T-helper 2 cell treated with Interferon-gamma antibody and Interleukin-4, amounts not matched to agents 5 μg/mL and 100 μg/mL, for 36 hours (primary cell): Measurements from ENCODE around the gene CNPY3.

ENCODE experiments used
- DNase-seq: peaks from one replicate; pipeline ENCODE4 v3.0.0; 2021; ENCODE audit warnings: low spot score
- H3K27ac Mint-ChIP-seq: one replicate; pipeline ENCODE4 v1.8.0; 2021; ENCODE audit warnings: mild to moderate bottlenecking, mixed read lengths
- H3K27me3 Mint-ChIP-seq: one replicate; pipeline ENCODE4 v1.8.0; 2021; ENCODE audit warnings: low read depth, mixed read lengths
- H3K36me3 Mint-ChIP-seq: one replicate; pipeline ENCODE4 v1.8.0; 2021; ENCODE audit warnings: low read depth, mixed read lengths
- H3K4me1 Mint-ChIP-seq: one replicate; pipeline ENCODE4 v1.8.0; 2021; ENCODE audit warnings: low read depth, mixed read lengths
- H3K4me3 Mint-ChIP-seq: one replicate; pipeline ENCODE4 v1.8.0; 2022; ENCODE audit warnings: mild to moderate bottlenecking, moderate library complexity, mixed read lengths
- H3K9me3 Mint-ChIP-seq: one replicate; pipeline ENCODE4 v1.8.0; 2021; ENCODE audit warnings: mixed read lengths

CNPY3 gene

DNA sequence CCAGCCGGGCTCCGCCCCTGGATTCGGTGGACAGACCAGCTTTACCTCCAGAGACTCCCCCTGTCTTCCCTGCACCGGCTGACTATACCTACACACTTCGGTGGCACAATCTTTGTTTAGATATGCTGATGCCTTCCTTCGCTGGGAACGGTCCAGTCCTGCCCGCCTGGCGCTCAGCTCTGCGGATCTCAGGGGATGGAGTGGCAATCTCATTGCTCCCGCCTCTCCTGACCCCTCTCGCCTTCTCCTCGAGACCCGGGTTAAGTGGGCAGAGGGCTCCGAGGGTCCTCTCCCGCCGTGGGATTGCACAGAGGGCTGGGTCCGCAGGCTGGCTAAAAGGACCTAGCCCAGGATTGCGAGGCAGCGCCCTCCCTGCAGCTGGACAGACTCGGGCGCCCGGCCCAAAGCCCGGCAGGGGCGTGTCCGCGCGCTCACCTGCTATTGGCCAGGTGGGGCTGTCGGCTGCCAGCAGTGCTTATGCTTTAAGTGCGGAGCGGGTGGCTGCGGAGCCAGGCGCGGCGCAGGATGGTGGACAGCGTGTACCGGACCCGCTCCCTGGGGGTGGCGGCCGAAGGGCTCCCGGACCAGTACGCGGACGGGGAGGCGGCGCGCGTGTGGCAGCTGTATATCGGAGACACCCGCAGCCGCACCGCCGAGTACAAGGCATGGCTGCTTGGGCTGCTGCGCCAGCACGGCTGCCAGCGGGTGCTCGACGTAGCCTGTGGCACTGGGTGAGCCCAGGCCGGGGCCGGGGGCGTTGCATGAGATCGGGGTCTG, 31.2 kb downstream of the CNPY3 start, which contains the start of gene GNMT:
Gene GNMT, plus strand, starts transcription at position 512 of the 777 bp plus-strand sequence. Its CDS starts 14 bp downstream, at position 526.
- peaks cover 14% of the 10 kb centered on the region for H3K36me3 Mint-ChIP-seq
- H3K9me3 Mint-ChIP-seq = no peaks in the 10 kb centered on the region
- peak; percentile 11 for DNase-seq
- H3K4me1 Mint-ChIP-seq = peaks cover 10% of the 10 kb centered on the region
- peak within 1 kb of the TSS; percentile 71 for H3K4me3 Mint-ChIP-seq
- no peak within 1 kb of the TSS for H3K27ac Mint-ChIP-seq
- H3K27me3 Mint-ChIP-seq = peaks cover 11% of the 10 kb centered on the region

DNA sequence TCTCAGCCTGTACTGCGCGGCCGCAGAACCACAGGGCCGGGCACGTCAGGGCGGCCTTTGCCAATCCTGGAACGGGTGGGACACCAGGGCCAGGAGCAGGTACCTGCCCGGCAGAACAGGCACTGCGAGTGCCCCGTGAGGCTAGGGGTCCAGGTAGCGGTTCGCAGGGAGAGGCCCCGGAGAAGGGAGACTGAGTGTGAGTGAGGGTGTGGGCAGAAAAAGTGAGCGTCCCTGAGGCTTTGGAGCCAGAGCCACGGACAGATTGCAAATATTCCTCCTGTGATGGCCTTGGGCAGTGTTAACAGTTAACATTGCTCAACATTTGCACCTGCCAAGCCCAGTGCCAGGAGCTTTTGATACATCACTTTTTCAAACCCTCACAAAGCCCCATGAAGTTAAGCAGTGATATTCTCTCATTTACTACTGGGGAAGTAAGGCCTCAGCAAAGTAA, 31.8 kb downstream of the CNPY3 start:
- Mint-ChIP-seq H3K36me3 (peaks cover 17% of the 10 kb centered on the region), H3K27me3 (peaks cover 11% of the 10 kb centered on the region), H3K4me3 (no peak overlapping the region), H3K27ac (no peak overlapping the region), H3K9me3 (no peaks in the 10 kb centered on the region), H3K4me1 (peaks cover 10% of the 10 kb centered on the region)
- no peak for DNase-seq

DNA sequence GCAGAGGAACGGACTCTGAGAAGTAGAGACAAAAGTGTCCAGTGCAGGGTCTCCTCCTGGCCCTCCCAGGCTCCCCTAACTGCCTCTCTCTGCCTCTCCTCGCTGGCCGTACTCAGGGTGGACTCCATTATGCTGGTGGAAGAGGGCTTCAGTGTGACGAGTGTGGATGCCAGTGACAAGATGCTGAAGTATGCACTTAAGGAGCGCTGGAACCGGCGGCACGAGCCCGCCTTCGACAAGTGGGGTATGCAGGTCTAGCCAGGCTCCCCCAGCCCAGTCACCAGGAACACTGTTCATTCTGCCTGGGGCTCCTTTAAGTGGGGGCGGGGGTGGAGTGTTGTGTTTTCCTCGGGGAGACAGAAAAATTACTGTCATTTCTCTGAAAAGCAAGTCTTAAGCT, 32.8 kb downstream of the CNPY3 start:
- Mint-ChIP-seq H3K27ac (no peak overlapping the region), H3K27me3 (peaks cover 11% of the 10 kb centered on the region), H3K9me3 (no peaks in the 10 kb centered on the region), H3K4me1 (peaks cover 10% of the 10 kb centered on the region), H3K36me3 (peaks cover 18% of the 10 kb centered on the region), H3K4me3 (no peak overlapping the region)
- DNase-seq = no peak

DNA sequence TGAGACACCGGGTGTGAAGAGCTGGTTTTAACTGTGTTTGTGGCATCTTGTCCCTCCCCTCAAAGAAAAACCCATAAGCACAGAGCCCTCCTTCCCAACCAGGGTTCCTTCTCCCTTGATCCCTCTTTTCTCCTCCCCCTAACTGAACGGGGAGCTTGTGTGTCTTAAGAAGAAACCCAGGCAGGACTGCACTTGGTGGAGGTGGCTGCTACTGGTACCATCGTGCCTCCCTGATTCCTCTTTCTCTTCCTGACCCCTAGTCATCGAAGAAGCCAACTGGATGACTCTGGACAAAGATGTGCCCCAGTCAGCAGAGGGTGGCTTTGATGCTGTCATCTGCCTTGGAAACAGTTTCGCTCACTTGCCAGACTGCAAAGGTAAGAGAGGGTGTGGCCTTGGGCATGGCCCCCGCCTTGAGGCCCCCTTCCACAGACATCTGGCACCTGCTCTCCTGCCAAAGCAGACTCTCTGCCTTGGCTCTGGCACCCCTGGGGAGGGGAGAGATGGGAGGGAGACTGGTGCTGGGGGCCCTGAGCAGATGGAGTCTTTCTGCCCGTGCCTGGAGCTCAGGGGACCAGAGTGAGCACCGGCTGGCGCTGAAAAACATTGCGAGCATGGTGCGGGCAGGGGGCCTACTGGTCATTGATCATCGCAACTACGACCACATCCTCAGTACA, 33.4 kb downstream of the CNPY3 start:
- peaks cover 22% of the 10 kb centered on the region for H3K36me3 Mint-ChIP-seq
- H3K27me3 Mint-ChIP-seq = peaks cover 11% of the 10 kb centered on the region
- peaks cover 10% of the 10 kb centered on the region for H3K4me1 Mint-ChIP-seq
- H3K4me3 Mint-ChIP-seq = no peak overlapping the region
- no peak for DNase-seq
- no peaks in the 10 kb centered on the region for H3K9me3 Mint-ChIP-seq
- H3K27ac Mint-ChIP-seq = no peak overlapping the region

DNA sequence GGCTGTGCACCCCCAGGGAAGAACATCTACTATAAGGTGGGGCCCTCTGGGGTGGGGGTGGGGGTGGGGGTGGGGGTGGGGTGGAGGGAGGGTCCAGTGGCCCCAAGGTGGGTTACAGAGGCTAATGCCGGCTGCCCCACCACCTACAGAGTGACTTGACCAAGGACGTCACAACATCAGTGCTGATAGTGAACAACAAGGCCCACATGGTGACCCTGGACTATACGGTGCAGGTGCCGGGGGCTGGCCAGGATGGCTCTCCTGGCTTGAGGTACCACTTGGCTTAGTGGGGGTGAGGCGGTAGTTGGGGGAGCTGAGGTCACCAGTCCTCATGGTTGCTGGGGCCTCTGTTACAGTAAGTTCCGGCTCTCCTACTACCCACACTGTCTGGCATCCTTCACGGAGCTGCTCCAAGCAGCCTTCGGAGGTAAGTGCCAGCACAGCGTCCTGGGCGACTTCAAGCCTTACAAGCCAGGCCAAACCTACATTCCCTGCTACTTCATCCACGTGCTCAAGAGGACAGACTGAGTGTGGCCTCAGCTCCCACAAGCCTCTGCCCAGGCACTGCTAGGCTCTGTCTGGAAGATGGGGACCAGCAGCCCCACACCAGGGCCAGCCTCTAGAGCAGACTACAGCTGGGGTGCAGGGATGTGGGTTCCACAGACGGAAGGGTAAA, 34.0 kb downstream of the CNPY3 start:
- no peaks in the 10 kb centered on the region for H3K9me3 Mint-ChIP-seq
- H3K27ac Mint-ChIP-seq = no peak overlapping the region
- peaks cover 23% of the 10 kb centered on the region for H3K36me3 Mint-ChIP-seq
- no peak overlapping the region for H3K4me3 Mint-ChIP-seq
- no peak for DNase-seq
- peaks cover 10% of the 10 kb centered on the region for H3K4me1 Mint-ChIP-seq
- H3K27me3 Mint-ChIP-seq = peaks cover 11% of the 10 kb centered on the region

DNA sequence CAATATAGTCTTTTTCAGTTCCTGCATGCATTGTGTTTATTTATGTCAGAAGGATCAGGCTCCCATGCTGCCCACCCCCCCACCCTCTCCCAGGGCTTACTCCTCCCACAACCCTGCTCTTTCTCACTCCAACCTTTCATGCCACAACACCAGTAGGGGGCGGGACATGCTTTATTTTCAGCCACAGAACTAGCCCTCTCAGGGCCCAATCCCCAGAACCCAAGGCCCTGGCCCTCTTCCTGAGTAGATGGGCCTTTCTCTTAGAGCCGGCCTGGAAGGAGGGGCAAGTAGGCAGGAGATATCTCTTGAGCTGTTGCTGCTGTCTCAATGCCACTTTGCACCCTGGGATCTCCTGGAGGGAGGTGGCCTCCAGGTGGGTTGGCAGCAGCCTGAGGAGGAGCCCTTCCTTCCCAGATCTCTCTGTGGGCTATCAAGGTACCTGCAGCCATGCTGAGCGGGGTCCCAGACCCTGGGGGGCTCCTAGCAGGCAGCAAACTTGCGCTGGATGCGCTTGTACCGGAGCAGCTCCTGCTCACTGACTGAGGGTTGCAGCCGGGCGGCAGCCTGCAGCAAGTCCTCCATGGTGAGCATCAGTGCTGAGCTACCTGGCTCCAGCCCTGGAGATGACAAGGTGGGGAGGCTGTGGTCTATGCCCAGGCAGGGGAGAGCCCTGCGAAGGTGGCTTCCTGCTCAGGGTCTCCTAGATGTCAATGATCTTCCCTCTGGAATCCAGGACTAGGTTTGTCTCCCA, 34.8 kb downstream of the CNPY3 start:
- Mint-ChIP-seq H3K36me3 (peaks cover 23% of the 10 kb centered on the region), H3K4me3 (no peak overlapping the region), H3K27me3 (peaks cover 11% of the 10 kb centered on the region), H3K27ac (no peak overlapping the region), H3K9me3 (no peaks in the 10 kb centered on the region), H3K4me1 (peaks cover 10% of the 10 kb centered on the region)
- peak; percentile 10 for DNase-seq

DNA sequence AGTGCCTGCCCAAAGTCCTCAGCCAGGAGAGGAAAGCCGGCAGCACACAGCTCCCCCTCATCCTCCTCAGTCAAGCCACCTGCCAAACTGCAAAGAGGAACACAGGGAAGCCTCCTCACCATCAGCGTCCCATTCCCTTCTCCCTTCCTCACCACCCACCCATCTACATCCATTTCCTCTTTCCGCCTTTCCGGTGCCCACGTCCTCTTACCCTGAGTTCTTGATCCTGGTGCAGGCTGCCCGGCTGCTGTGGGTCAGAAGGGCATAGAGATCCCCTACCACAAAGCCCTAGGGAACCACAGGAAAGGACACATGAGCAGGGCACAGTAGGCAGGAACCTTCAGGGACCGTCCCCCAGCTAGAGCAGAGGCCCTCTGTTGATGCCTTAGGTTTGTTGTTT, 37.3 kb downstream of the CNPY3 start:
- H3K36me3 Mint-ChIP-seq = peaks cover 28% of the 10 kb centered on the region
- no peak overlapping the region for H3K27ac Mint-ChIP-seq
- H3K27me3 Mint-ChIP-seq = no peaks in the 10 kb centered on the region
- no peaks in the 10 kb centered on the region for H3K9me3 Mint-ChIP-seq
- H3K4me1 Mint-ChIP-seq = peaks cover 2% of the 10 kb centered on the region
- no peak for DNase-seq
- no peak overlapping the region for H3K4me3 Mint-ChIP-seq

DNA sequence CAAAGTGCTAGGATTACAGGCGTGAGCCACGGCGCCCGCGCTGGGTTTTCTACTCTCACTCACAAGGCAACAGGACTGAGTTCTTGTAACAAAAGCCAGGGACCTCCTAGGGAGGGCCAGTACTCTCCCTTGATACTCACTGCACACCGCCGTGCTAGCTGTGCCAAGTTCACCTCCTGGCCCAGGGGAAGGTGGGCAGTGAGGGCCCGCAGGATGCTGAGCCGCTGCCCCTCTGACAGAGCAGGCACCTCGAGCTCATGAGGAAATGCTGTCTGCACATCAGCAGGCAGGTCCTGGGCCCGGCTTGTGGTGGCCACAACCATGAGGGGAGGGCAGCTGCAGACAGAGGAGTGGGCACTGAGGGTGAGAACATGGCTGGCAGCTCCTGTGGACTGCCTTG, 37.9 kb downstream of the CNPY3 start:
- Mint-ChIP-seq H3K4me3 (no peak overlapping the region), H3K4me1 (peaks cover 2% of the 10 kb centered on the region), H3K9me3 (no peaks in the 10 kb centered on the region), H3K36me3 (peaks cover 25% of the 10 kb centered on the region), H3K27me3 (no peaks in the 10 kb centered on the region), H3K27ac (no peak overlapping the region)
- DNase-seq = no peak

DNA sequence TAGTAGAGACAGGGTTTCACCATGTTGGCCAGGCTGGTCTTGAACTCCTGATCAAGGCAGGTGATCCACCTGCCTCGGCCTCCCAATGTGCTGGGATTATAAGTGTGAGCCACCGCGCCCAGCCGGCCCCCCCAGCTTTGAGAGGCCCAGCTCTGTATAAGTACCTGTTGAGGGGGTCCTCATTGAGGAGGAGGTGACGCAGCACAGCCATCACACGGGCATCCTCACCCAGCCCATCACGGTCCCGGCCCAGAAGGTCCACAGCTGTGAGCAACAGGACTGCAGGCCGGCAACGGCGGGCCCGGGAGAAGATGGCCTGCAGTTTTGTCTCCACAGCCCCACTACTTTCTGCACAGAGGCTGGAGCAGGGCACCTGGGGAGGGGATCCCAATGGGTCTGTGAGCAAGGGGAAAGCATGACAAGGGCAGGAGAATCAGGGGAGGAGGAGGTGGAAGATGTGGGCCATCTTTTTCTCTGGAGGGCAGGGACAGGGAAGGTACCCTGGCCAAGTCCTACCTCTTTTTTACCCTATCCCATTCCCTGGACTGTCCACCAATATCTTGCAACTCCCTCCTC, 38.9 kb downstream of the CNPY3 start:
- no peaks in the 10 kb centered on the region for H3K9me3 Mint-ChIP-seq
- peaks cover 22% of the 10 kb centered on the region for H3K36me3 Mint-ChIP-seq
- DNase-seq = no peak
- H3K4me3 Mint-ChIP-seq = no peak overlapping the region
- peaks cover 2% of the 10 kb centered on the region for H3K4me1 Mint-ChIP-seq
- no peaks in the 10 kb centered on the region for H3K27me3 Mint-ChIP-seq
- H3K27ac Mint-ChIP-seq = no peak overlapping the region

DNA sequence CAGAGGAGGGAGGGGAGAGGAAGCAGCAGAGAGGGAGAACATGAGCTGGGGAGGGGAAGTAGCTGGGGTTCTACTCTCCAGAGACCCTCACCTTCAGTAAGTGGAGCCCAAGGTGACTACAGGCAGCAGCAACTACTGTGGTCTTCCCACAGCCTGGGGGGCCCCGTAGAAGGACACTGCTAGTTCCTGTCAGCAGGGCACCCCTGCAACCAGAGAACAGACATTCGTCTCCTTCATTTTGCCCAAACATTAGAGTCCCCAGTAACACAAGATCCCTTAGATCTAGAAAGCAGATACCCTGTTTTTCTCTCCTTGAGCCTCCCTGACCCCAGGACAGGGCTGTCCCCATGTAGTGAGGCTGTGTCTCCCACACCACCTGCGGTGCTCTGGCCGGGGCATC, 39.5 kb downstream of the CNPY3 start:
- Mint-ChIP-seq H3K36me3 (peaks cover 22% of the 10 kb centered on the region), H3K4me1 (peaks cover 2% of the 10 kb centered on the region), H3K4me3 (no peak overlapping the region), H3K27ac (no peak overlapping the region), H3K9me3 (no peaks in the 10 kb centered on the region), H3K27me3 (no peaks in the 10 kb centered on the region)
- DNase-seq = no peak

DNA sequence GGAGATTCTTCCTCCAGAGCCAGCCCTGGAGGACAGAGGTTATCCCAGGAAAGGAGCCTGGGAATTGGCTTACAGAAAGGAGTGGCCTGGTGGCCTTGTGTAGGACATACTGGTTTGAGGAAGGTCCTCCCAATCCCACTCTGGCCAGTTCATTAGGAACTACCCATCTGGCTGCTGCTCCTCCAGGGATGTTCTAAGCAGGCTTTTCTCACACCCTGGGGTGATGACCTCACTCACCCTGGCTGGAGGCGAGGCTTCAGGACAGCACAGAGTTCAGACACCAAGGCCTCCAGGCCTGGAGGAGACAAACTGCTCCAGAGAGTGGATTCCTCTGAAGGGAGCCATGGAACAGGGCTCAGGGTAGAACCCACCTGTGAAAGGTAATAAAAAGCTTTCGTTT, 40.2 kb downstream of the CNPY3 start:
- Mint-ChIP-seq H3K4me1 (peaks cover 2% of the 10 kb centered on the region), H3K27ac (no peak overlapping the region), H3K27me3 (no peaks in the 10 kb centered on the region), H3K36me3 (peaks cover 22% of the 10 kb centered on the region), H3K4me3 (no peak overlapping the region), H3K9me3 (no peaks in the 10 kb centered on the region)
- DNase-seq = no peak

DNA sequence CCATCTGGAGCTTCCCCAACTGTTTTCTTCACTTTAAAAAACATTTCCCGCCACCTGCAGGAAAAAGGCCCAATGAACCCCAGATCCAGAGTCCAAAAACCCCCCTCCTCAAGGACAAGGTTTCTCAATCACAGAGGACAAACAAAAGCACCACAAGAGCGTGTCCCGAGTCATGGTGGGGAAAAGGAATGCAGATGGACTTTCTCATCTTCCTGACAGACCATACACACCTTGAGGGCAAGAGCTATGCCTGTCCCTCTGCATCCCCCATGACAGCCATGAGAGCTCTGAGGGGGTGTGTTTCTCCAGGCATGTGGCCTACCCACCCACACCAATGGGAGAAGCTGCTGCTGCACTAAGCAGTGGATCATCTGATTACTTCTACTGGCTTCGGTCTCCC, 40.7 kb downstream of the CNPY3 start:
- peaks cover 22% of the 10 kb centered on the region for H3K36me3 Mint-ChIP-seq
- H3K27ac Mint-ChIP-seq = no peak overlapping the region
- peaks cover 2% of the 10 kb centered on the region for H3K4me1 Mint-ChIP-seq

DNA sequence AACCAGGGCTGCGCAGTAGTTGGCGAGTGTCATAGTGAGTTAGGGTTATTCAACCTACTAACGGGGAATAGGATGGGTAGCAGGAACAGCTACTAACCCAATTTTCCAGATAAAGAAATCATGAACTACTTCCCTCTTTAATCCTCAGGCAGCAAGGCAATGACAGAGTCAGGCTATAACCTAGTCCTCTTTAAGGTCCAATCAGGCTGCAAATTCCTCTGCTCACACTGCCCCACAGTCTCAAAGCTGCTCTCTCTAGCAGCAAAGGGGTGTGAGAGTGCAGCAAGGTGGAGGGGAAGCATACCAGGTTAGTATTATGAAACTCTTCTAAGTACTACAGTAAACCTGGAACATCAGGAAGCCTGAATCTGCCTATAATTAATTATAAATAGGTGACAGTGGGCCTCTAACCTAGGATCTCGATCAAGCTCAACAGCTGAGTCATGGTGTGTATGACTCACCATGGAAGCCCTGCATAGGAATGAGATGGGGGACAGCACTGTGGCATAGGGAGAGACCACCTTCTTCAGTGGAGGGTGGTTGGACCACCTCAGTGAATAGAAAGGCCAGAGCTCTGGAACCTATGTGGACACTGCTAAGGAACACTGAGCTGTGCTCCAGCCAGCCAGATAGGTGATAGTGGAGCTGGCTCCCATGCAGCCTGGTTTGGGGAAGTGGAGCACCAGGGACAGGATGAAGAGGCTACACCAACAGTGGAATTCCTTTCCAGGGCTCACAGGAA, 41.8 kb downstream of the CNPY3 start:
- no peak for DNase-seq
- Mint-ChIP-seq H3K36me3 (peaks cover 19% of the 10 kb centered on the region), H3K27ac (peak overlapping the region; percentile 26), H3K4me1 (peaks cover 4% of the 10 kb centered on the region), H3K4me3 (no peak overlapping the region), H3K9me3 (no peaks in the 10 kb centered on the region), H3K27me3 (no peaks in the 10 kb centered on the region)

More for the DNA sequence above, 40.7 kb downstream of the CNPY3 start:
- DNase-seq = no peak
- no peaks in the 10 kb centered on the region for H3K27me3 Mint-ChIP-seq
- H3K9me3 Mint-ChIP-seq = no peaks in the 10 kb centered on the region
- H3K4me3 Mint-ChIP-seq = no peak overlapping the region
